Fibroblast of villous mesenchyme (primary cell): ENCODE measurements around the gene DIPK1A. TPM values are rescaled to one million over a fixed set of nuclear protein-coding genes. Genes with fewer than 3 reads are reported as not detected.
A peak's percentile ranks its signal among the peaks of the same experiment; 100 is the strongest.
"Not testable (repeated sequence)": the region's sequence is repeated elsewhere in the genome, so short reads cannot be mapped to it uniquely, and the experiment has no call there.

Experiments used
- DNase-seq: peaks from one replicate; pipeline ENCODE4 v3.0.0-alpha.2; 2010; ENCODE audit warnings: low read depth
- H3K4me3 ChIP-seq: 2 replicates; pipeline ENCODE4 v1.5.1; 2011; ENCODE audit warnings: low read depth, mild to moderate bottlenecking, low read length
- total RNA-seq: library from RNA; depleted of rRNA; stranded (reverse); fragments of >200 nt; gene quantifications from 2 replicates; pipeline ENCODE4 v1.2.3, GENCODE V29; 2012
- TF ChIP-seq, protein P1 (sequence below): IDR thresholded peaks from 2 replicates; pipeline ENCODE4 v1.5.1; 2012; ENCODE audit warnings: low read depth, mild to moderate bottlenecking, low read length; ENCODE audit not compliant: insufficient read depth

Gene DIPK1A
- total RNA-seq, 1 donor = 39.3 TPM

DNA sequence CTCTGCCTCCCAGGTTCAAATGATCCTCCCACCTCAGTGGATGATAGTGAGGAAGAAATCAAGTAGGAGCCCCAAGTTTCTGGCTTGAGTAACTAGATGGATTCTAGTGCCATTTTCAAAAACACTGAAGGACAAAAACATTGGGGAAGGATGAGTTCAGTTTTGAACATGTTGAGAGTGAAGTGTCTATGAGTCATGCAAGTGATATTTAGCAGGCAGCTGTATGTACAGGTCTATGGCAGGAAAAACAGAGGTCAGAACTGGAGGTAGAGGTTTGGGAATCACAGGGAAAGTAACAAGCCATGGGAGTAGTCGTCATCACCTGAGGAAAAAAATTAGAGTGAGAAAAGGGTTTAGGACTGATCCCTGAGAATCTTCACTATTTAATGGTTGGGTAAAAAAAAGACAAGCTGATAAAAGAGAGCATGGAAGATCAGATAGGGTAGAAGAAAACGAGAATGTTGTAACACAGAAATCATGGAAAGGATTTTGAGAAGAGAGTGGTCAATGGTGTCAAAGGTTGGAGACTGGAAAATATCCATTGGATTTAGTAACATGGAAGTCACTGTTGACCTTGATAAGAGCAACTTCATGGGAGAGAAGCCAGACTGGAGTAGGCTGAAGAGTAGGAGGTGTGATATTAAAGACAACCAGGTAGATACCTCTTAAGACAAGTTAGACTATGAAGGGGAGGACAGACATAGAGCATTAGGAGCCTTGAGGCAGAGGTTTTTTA, 53.1 kb downstream of the DIPK1A start:
- H3K4me3 ChIP-seq = no peak overlapping the region
- TF ChIP-seq, protein P1, sequence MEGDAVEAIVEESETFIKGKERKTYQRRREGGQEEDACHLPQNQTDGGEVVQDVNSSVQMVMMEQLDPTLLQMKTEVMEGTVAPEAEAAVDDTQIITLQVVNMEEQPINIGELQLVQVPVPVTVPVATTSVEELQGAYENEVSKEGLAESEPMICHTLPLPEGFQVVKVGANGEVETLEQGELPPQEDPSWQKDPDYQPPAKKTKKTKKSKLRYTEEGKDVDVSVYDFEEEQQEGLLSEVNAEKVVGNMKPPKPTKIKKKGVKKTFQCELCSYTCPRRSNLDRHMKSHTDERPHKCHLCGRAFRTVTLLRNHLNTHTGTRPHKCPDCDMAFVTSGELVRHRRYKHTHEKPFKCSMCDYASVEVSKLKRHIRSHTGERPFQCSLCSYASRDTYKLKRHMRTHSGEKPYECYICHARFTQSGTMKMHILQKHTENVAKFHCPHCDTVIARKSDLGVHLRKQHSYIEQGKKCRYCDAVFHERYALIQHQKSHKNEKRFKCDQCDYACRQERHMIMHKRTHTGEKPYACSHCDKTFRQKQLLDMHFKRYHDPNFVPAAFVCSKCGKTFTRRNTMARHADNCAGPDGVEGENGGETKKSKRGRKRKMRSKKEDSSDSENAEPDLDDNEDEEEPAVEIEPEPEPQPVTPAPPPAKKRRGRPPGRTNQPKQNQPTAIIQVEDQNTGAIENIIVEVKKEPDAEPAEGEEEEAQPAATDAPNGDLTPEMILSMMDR = no peak
- peak; percentile 25 for DNase-seq

DNA sequence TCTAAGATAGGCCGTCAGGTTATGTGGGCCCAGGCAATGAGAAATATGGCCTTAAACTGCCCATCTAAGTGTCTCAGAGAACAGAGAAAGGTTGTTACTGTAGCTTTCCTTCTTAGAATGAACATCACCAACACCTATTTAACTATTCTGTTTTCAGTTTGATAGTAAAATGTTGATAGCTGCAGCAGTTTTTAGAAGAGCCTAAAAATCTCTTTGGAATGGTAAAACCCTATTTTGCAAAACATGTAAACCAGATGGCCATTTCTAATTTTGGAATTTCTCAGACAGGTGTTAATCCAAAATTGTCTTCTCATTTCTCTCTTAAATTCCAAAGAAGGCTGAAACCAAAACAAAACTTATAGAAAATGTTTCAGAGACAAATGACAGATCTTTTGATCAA, 57.5 kb downstream of the DIPK1A start:
- DNase-seq = no peak
- H3K4me3 ChIP-seq = no peak overlapping the region
- TF ChIP-seq, protein P1 = no peak

DNA sequence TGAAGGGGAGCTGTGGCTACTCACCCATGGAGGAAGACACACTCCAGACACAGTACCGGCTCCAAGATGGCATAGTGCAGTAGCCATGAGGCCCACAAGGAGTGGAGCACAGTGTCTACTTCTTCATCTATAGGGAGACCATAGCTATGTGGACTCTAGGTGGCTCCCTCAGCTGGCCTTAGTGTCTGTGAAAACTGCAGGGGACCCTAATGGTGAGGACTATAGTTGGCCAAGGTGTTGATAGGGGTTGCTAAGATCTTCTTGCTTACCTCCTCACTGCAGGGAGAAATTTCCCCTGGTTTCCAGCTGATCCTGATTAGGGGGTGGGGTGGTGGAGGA, 58.9 kb downstream of the DIPK1A start:
- TF ChIP-seq, protein P1 = no peak
- no peak overlapping the region for H3K4me3 ChIP-seq
- DNase-seq = no peak

DNA sequence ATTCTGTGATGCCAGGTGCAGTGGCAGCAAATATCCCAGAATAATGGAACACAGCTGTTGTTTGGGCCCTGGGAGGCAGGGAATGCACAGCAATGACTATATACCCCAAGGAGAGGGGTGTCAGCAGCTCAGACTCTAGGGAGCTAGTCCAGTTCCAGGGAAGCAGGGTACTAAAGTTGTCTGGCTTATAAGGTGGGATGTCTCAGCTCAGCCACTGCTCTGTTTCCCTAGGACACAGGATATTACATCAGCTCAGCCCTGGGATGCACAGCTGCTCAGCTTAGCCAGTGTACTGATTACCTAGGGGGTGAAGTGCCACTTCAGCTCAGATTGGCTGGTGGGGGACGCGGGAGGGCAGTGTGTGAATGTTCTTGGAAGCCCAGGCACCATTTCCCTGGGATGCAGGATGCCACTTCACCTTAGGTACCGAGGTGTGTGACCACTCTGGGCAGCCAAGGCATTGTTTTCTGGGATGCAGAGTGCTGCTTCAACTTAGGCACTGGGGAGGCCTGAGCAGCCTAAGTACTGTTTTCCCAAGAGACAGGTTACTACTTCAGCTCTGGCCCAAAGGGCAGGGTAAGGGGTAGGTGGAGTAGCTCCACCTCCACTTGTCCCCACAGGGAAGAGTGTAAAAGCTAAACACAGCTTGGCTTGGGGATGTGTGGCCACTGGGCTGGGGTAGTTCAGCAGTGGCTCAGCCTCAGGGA, 59.4 kb downstream of the DIPK1A start:
- no peak overlapping the region for H3K4me3 ChIP-seq
- TF ChIP-seq, protein P1 = no peak
- DNase-seq = peak; percentile 21

DNA sequence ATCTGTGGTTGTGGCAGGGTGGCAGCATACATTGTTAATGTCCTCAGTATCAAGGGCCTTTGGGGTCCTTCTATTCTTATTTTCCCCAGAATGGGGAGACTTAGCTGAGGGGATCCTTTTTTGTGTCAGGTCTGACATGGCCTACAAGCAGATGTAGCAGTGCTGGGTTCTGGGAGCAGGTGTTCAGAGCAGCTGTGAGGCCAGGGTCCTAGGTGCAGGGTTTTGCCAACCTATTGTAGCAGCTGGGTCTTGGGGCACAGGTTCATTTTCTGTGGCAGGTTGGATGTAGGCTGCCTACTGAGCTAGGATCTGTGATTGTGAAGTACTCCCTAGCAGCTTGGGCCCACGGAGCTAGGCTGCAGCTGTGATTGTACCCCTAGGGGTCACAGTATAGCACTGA, 60.1 kb downstream of the DIPK1A start:
- H3K4me3 ChIP-seq = no peak overlapping the region
- TF ChIP-seq, protein P1 = no peak
- no peak for DNase-seq

DNA sequence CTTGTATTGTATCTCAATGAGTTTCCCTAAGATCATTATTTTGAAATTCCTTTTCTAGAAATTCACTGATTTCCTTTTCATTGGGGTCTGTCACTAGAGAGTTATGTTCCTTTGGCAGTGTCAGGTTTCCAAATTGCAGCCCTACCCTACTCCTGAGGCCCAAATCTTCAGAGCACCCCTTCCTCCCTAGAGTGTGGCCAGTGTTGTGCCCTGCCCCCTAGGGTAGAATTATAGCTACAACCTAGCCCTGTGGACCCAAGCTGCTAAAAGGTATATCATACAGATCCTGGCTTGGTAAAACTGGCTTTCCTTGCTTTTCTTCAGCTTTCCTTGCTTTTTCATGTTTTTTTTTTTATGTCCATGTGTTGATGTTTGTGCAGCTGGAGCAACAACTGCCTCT, 60.7 kb downstream of the DIPK1A start:
- DNase-seq = no peak
- no peak overlapping the region for H3K4me3 ChIP-seq
- TF ChIP-seq, protein P1 = no peak

DNA sequence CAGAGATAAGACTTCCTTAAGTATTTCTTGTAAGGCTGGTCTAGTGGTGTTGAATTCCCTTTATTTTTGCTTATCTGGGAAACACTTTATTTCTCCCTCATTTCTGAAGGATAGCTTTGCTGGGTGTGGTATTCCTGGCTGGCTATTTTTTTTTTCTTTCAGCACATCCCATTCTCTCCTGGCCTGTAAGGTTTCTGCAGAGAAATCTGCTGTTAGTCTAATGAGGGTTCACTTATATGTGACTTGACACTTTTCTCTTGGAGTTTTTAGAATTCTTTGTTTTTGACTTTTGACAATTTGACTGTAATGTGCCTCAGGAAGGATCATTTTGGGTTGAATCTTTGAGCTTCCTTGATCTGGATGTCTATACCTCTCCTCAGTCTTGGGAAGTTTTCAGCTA, 61.5 kb downstream of the DIPK1A start:
- H3K4me3 ChIP-seq = no peak overlapping the region
- no peak for DNase-seq
- TF ChIP-seq, protein P1 = no peak

DNA sequence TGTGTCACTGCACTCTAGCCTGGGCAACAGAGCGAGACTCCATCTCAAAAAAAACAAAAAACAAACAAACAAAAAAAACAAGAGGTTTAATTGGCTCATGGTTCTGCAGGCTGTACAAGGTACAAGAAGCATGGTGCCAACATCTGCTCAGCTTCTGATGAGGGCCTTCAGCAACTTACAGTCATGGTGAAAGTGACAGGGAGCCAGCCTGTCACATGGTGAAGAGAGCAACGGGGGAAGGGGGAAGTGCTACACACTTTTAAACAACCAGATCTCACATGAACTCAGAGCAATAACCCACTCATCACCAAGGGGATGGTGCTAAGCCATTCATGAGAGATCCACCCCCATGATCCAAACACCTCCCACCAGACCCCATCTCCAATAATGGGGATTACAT, 63.2 kb downstream of the DIPK1A start:
- H3K4me3 ChIP-seq, DNase-seq: not testable (repeated sequence)
